GM12878 (cell line): ENCODE measurements around the gene MOGAT3. TPM values are rescaled to one million over a fixed set of nuclear protein-coding genes. Genes with fewer than 3 reads are reported as not detected.

ENCODE experiments used
- ATAC-seq: fragments of 200-7000 bp; cut with Tn5 transposase; 3 replicates; pipeline ENCODE4 v1.9.1; 2020; ENCODE audit warnings: mild to moderate bottlenecking, moderate library complexity
- BruUV-seq: library from RNA; stranded (reverse); fragments of 400-500 nt; replicated peaks from 2 replicates; lab custom pipeline; 2021; lab: Mats Ljungman, UMichigan
- CTCF ChIA-PET: fragments of 300-600 bp; sonication (Branson Sonifier 250); formaldehyde crosslinking; extraction: SDS; loops from one replicate; lab custom pipeline; 2021; ENCODE audit warnings: inconsistent platforms; lab: Yijun Ruan, JAX
- POLR2A ChIA-PET: fragments of 350-600 bp; formaldehyde crosslinking; extraction: SDS; loops from one replicate; lab custom pipeline; 2021; ENCODE audit warnings: inconsistent platforms; lab: Charles Lee
- RAD21 ChIA-PET: fragments of 300-600 bp; sonication (Branson Sonifier 250); formaldehyde crosslinking; loops from one replicate; lab custom pipeline; 2023; ENCODE audit warnings: antibody characterized with exemption; ENCODE audit not compliant: unreplicated experiment; lab: Charles Lee
- SMC1A ChIA-PET: fragments of 300-600 bp; sonication (Branson Sonifier 250); formaldehyde crosslinking; loops from one replicate; lab custom pipeline; 2023; ENCODE audit not compliant: unreplicated experiment, uncharacterized antibody; lab: Charles Lee
- DNase-seq: peaks from one replicate; pipeline ENCODE4 v3.0.0-alpha.2; 2011; ENCODE audit warnings: low read depth, low spot score
- FAIRE-seq: peaks from 3 replicates; lab custom pipeline; 2011; peaks lifted over from hg19 to GRCh38; lab: Jason Lieb, UNC
- H2AFZ ChIP-seq: 2 replicates; pipeline ENCODE4 v1.6.0; 2011; ENCODE audit warnings: low read depth, low read length, control low read depth; ENCODE audit not compliant: control insufficient read depth
- H3K27ac ChIP-seq: 2 replicates; pipeline ENCODE4 v1.5.1; 2011; ENCODE audit warnings: control low read depth; ENCODE audit not compliant: control insufficient read depth, insufficient read depth
- H3K27me3 ChIP-seq, 2 experiments: replicated peaks in 1 of 2; 2 replicates each; pipeline versions ENCODE4 v1.6.0 to v1.6.1; 2011; ENCODE audit warnings: low read length in 1 of 2; ENCODE audit not compliant: control insufficient read depth in 2 of 2, insufficient read depth in 2 of 2
- H3K36me3 ChIP-seq, 2 experiments: 2 replicates each; pipeline ENCODE4 v1.5.1; 2011; ENCODE audit warnings: low read length in 1 of 2; ENCODE audit not compliant: control insufficient read depth in 2 of 2, insufficient read depth in 2 of 2
- H3K4me1 ChIP-seq: 2 replicates; pipeline ENCODE4 v1.6.1; 2011; ENCODE audit warnings: mild to moderate bottlenecking, low read length, moderate library complexity, mixed read lengths; ENCODE audit not compliant: control insufficient read depth, insufficient read depth
- H3K4me2 ChIP-seq: 2 replicates; pipeline ENCODE4 v1.6.0; 2011; ENCODE audit warnings: control low read depth; ENCODE audit not compliant: control insufficient read depth, insufficient read depth
- H3K4me3 ChIP-seq: fragments of 200-600 bp; sonication (generic); 2 replicates; pipeline ENCODE4 v1.5.1; 2016
- H3K79me2 ChIP-seq: 2 replicates; pipeline ENCODE4 v1.6.0; 2011; ENCODE audit warnings: low read length; ENCODE audit not compliant: control insufficient read depth, insufficient read depth
- H3K9ac ChIP-seq: 2 replicates; pipeline ENCODE4 v1.8.0; 2011; ENCODE audit warnings: low read length, control low read depth, mixed read lengths; ENCODE audit not compliant: control insufficient read depth, insufficient read depth
- H3K9me3 ChIP-seq: replicated peaks from 3 replicates; pipeline ENCODE4 v1.5.1; 2011; ENCODE audit warnings: mild to moderate bottlenecking, low read length; ENCODE audit not compliant: control insufficient read depth, insufficient read depth
- H4K20me1 ChIP-seq: 2 replicates; pipeline ENCODE4 v1.6.0; 2011; ENCODE audit not compliant: control insufficient read depth, insufficient read depth
- BHLHE40 ChIP-seq, 2 experiments: fragments of 450-650 bp in 1 of 2; IDR thresholded peaks; 2 replicates each; pipeline ENCODE4 v1.6.1; 2011 to 2017; ENCODE audit warnings: low read depth in 2 of 2, borderline replicate concordance in 1 of 2, improper control_type of control experiment in 1 of 2, low read length in 1 of 2, mild to moderate bottlenecking in 1 of 2
- ELK1 ChIP-seq: IDR thresholded peaks from 2 replicates; pipeline ENCODE4 v1.6.1; 2012; ENCODE audit warnings: low read depth, low read length, improper control_type of control experiment
- GATAD2B ChIP-seq: fragments of 450-650 bp; conservative IDR thresholded peaks from 2 replicates; pipeline ENCODE4 v1.6.1; 2017; ENCODE audit warnings: low read depth, mild to moderate bottlenecking, moderate library complexity
- HDAC2 ChIP-seq: fragments of 200-600 bp; sonication (generic); IDR thresholded peaks from 2 replicates; pipeline ENCODE4 v1.6.1; 2017
- HDAC6 ChIP-seq: fragments of 200-600 bp; sonication (generic); IDR thresholded peaks from one replicate; pipeline ENCODE4 v1.8.0; 2017; ENCODE audit warnings: antibody characterized with exemption; ENCODE audit not compliant: unreplicated experiment
- SIX5 ChIP-seq: IDR thresholded peaks from 2 replicates; pipeline ENCODE4 v1.6.1; 2011; ENCODE audit warnings: mild to moderate bottlenecking, low read depth, low read length, moderate library complexity; ENCODE audit not compliant: severe bottlenecking
- STAT3 ChIP-seq: IDR thresholded peaks from 2 replicates; pipeline ENCODE4 v1.6.1; 2011; ENCODE audit warnings: low read depth, low read length, improper control_type of control experiment
- TBL1XR1 ChIP-seq: IDR thresholded peaks from 2 replicates; pipeline ENCODE4 v1.6.1; 2012; ENCODE audit warnings: low read depth, low read length, improper control_type of control experiment
- WGBS: methylation state at CpG from one replicate; pipeline ENCODE4 v1.1.6; 2016; ENCODE audit warnings: low lambda C conversion rate; ENCODE audit not compliant: insufficient replicate concordance, insufficient coverage; ENCODE audit errors: missing lambda C conversion rate; 5-methylcytosine and 5-hydroxymethylcytosine counted together
- in situ Hi-C: fragments of 300-500 bp; cut with MboI; formaldehyde crosslinking; loops from 9 replicates; pipeline ENCODE4 v1.14.3; 2018; ENCODE audit warnings: mixed read lengths
- intact Hi-C: fragments of 100-400 bp; cut with micrococcal nuclease; formaldehyde crosslinking; loops from one replicate; pipeline ENCODE4 v1.14.2; 2022; ENCODE audit not compliant: unreplicated experiment
- polyA plus RNA-seq, 11 experiments: library from polyadenylated mRNA; depleted of rRNA in 4 of 11; unstranded in 6 of 11; stranded (reverse) in 5 of 11; fragments of >200 nt; fragmentation: Nextera tagmentation in 4 of 11; fragmentation: Illumina TruSeq in 1 of 11; extraction: Ambion mirVana in 4 of 11; extraction: Trizol in 1 of 11; gene quantifications; 1 replicate in 1 of 11; 2 replicates in 10 of 11; pipeline versions ENCODE4 v1.2.1 to v1.2.3, GENCODE V29; 2011 to 2016; ENCODE audit warnings: inconsistent platforms in 2 of 11, missing spikeins in 2 of 11, low read depth in 1 of 11
- total RNA-seq, 4 experiments: library from RNA; depleted of rRNA in 3 of 4; stranded (reverse); fragments of >200 nt in 3 of 4; fragmentation: Illumina TruSeq in 1 of 4; extraction: Trizol in 1 of 4; gene quantifications; 2 replicates each; pipeline versions ENCODE4 v1.2.1 to v1.2.3, GENCODE V29; 2013 to 2021

Gene MOGAT3
- total and polyA plus RNA-seq, 10 of the 15 experiments (the other 5 are each of a cell fraction or from before 2014, with no cell fraction given): 0.11 TPM; not detected in 9

- Histone ChIP-seq H3K9ac (no peak overlapping the region), H3K4me2 (no peak overlapping the region), H3K27me3 (no peaks in the 10 kb centered on the region), H3K9me3 (no peaks in the 10 kb centered on the region), H4K20me1 (no peaks in the 10 kb centered on the region), H3K4me1 (no peaks in the 10 kb centered on the region), H3K36me3 (peaks cover 7 to 9% of the 10 kb centered on the region in 2 experiments), H3K4me3 (no peak overlapping the region), H3K79me2 (peaks cover 13% of the 10 kb centered on the region), H2AFZ (no peak overlapping the region), H3K27ac (no peak overlapping the region)
- FAIRE-seq (no peak), ATAC-seq (no peak), DNase-seq (no peak)
- no TSS peak for BruUV-seq
- ChIA-PET POLR2A (interaction anchor here (0.6 kb wide), 1 partner anchor 63 kb away, joined by 8 read pairs; no protein-coding TSS in a partner anchor), SMC1A (no interaction called here), CTCF (interaction anchor here (0.6 to 1.1 kb wide), 3 partner anchors 21 to 667 kb away, joined by 3 to 5 read pairs (median 3); no protein-coding TSS in a partner anchor), RAD21 (no interaction called here)
- intact Hi-C loops: no loop called here
- WGBS: 96% methylated on average over 26 of the region's 27 CpGs
- in situ Hi-C loops: no loop called here
- TF ChIP-seq ELK1 (no peak), TBL1XR1 (no peak), HDAC6 (no peak), HDAC2 (no peak), STAT3 (no peak), GATAD2B (no peak), BHLHE40 (IDR thresholded peaks at IDR 0.05; ENCODE audit: borderline replicate concordance in 1 of 2, low read depth in 2 of 2, low read length in 1 of 2) (no peak), SIX5 (no peak)
- TF ChIP-seq, all 136 proteins: peak for 0
These were observed 21.5 kb upstream of the MOGAT3 start for GRCh38 chr7:101222275-101222830.
